ENCODE measurements around the gene ABCD4. TPM values are rescaled to one million over a fixed set of nuclear protein-coding genes. Genes with fewer than 3 reads are reported as not detected.

The ABCD4 gene
- total RNA-seq, 1 experiment from 2014 or later, result 30.6 TPM

DNA sequence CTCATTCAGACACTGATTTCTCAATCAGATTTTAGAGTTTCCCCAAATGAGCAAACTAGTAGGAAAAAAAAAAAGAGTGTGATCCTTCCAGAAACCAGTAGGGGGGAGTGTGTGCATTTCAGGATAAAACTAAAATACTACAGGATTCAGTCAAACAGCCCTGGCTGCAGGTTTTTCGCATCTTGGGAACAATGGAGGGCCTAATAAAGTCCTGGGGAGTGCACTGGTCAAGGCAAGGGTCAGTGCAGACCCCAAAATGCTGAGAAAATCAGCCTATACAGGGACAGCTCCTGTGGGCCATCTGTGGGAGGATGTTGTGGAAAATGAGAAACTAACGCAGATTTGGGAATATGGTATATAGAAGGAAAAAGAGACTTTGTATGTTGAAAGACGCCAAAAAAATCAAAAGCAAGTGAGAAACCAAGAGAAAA lies 22.2 kb upstream of the ABCD4 start:
- DNase-seq, result peak; percentile 16 to 66
- H3K36me3 ChIP-seq, result no peaks in the 10 kb centered on the region
- no peak overlapping the region for H3K4me3 ChIP-seq

DNA sequence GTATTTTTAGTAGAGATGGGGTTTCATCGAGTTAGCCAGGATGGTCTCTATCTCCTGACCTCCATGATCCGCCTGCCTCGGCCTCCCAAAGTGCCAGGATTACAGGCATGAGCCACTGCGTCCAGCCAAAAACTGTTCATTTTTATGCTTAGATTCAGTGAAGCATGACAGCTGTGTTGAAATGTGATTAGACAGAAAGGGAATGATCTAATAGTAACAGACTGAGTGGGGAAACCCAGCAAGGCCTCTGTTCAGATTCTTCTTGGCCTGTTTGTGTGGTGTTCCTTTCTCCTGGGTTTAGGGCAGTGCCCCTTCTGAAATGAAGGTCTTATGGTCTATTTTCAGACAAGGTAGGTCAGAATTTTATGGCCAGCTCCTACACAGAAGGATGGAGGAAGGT lies 11.8 kb upstream of the ABCD4 start:
- no peak overlapping the region for H3K27ac ChIP-seq
- DNase-seq, result no peak

More for the DNA sequence above, 22.2 kb upstream of the ABCD4 start:
- H3K27me3 ChIP-seq, result no peaks in the 10 kb centered on the region
- no peaks in the 10 kb centered on the region for H3K9me3 ChIP-seq (replicated peaks)
- no peak overlapping the region for H3K27ac ChIP-seq
- peaks cover 12% of the 10 kb centered on the region for H3K4me1 ChIP-seq

DNA sequence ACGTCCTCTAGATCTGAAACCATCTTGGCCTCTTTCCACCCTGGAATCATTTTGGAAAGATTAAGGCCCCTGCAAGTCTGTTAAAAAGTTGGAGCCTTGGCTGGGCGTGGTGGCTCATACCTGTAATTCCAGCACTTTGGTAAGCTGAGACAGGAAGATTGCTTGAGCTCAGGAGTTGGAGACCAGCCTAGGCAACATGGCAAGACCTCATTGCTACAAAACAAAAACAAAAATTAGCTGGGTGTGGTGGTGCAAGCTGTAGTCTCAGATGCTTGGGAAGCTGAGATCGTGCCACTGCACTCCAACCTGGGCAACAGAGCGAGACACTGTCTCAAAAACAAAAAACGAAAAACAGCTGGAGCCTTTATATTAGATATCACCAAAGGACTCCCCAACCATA lies 10.9 kb upstream of the ABCD4 start:
- Histone ChIP-seq H3K4me1 (no peaks in the 10 kb centered on the region), H3K36me3 (no peaks in the 10 kb centered on the region), H3K27ac (no peak overlapping the region), H3K9me3 (replicated peaks) (no peaks in the 10 kb centered on the region), H3K4me3 (no peak overlapping the region), H3K27me3 (no peaks in the 10 kb centered on the region; the same call in 1 of the 2 replicates)
- no peak for DNase-seq

More for the DNA sequence above, 11.8 kb upstream of the ABCD4 start:
- no peaks in the 10 kb centered on the region for H3K36me3 ChIP-seq
- H3K9me3 ChIP-seq (replicated peaks), result 0 out of 2 replicates have a peak, but pooled peaks cover 2% of the 10 kb centered on the region
- no peak overlapping the region for H3K4me3 ChIP-seq
- H3K27me3 ChIP-seq, result no peaks in the 10 kb centered on the region; the same call in 1 of the 2 replicates
- no peaks in the 10 kb centered on the region for H3K4me1 ChIP-seq

DNA sequence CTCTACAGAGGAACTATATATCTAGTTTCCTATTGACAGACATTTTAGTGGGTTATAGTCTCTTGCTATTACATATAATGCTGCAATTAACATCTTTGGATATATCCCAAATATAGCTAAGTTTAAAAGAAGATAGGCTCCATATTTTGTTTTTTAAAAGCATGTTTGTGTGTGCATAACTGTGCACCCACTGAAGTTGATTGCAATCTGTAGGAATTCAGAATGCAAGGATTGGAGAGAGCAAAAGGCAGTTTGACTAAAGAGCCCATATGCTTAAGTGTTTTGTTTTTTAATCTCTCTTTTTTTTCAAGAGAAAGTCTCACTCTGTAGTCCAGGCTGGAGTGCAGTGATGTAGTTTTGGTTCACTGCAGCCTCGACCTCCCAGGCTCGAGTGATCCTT lies 9.4 kb upstream of the ABCD4 start:
- Histone ChIP-seq H3K9me3 (replicated peaks) (no peaks in the 10 kb centered on the region), H3K27me3 (no peaks in the 10 kb centered on the region; the same call in 1 of the 2 replicates), H3K27ac (no peak overlapping the region), H3K4me1 (no peaks in the 10 kb centered on the region), H3K36me3 (no peaks in the 10 kb centered on the region), H3K4me3 (no peak overlapping the region)
- no peak for DNase-seq

DNA sequence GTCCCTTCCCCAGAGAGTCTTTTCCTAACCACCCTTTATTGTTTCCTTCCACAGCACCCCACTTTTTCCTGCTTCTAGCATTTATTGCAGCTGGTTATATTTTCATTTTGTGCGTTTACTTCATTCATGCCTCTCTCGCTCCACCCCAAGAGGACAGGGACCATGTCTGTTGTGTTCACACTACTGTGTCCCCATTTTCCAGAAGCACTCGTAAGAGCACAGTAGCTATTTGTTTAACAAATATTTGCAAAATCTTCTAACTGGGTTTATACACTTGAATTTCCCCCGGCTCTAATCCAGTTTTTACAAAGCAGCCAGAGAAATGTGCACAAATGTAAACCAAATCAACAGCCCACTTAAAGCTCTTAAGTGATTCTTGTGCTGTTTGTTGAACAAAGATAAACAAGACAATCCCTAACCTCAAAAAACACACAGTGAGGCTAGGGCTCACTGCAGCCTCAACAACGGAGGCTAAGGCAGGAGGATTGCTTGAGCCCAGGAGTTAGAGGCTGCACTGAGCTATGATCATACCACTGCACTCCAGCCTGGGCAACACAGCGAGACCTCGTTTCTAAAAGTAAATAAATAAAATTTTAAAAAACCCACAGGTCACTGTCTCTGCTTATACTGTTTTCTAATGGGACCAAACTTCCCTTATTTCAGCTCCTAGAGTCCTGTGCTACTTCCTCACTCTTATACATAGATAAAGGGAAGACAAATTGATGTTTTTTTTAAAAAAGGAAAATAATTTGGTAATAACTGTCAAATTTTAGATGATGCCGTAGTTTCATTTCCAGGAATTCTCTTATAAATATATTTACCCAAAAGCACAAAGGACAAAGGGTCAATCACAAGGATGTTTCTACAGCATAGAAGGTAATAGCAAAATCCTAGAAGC lies 6.6 kb upstream of the ABCD4 start:
- Histone ChIP-seq H3K27ac (no peak overlapping the region), H3K36me3 (no peaks in the 10 kb centered on the region), H3K9me3 (replicated peaks) (no peaks in the 10 kb centered on the region), H3K4me3 (no peak overlapping the region), H3K4me1 (no peaks in the 10 kb centered on the region), H3K27me3 (no peaks in the 10 kb centered on the region; the same call in 1 of the 2 replicates)
- no peak for DNase-seq

DNA sequence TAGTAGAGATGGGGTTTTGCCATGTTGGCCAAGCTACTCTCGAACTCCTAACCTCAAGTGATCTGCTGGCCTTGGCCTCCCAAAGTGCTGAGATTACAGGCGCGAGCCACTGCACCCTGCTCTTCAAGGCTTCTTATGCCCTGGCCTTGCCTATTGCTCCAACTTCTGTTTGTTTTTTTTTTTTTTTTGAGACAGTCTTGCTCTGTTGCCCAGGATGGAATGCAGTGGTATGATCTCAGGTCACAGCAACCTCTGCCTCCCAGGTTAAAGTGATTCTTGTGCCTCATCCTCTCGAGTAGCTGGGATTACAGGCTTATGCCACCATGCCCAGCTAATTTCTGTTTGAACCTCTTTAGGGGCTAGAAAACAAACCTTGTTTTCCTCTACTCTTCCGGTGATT lies 6.0 kb upstream of the ABCD4 start:
- H3K9me3 ChIP-seq (replicated peaks), result no peaks in the 10 kb centered on the region
- no peaks in the 10 kb centered on the region for H3K36me3 ChIP-seq
- H3K27me3 ChIP-seq, result no peaks in the 10 kb centered on the region; the same call in 1 of the 2 replicates
- no peak overlapping the region for H3K4me3 ChIP-seq
- H3K27ac ChIP-seq, result no peak overlapping the region
- no peak for DNase-seq
- H3K4me1 ChIP-seq, result no peaks in the 10 kb centered on the region

DNA sequence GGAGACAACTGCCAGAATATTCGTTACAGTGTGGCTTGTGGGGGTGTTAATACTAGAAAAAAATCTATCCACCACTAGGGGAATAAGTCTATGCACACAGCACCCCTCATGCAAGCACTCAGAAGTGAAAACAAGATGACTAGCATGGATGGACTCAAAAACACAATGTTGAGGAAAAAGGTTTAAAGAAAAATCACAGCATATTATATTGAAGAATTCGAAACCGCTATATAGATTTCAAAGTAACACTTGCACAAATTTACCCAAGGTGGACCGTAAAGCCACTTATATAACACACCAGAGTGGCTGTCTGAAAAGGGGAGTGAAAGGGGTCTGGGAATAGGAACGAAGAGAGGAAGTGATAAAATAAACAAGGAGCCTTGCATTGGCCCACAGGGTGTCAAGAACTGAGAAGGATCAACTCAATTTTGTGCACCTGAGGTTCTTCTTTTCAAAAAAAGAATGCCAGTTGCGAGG lies 544 bp downstream of the ABCD4 start:
- peak in 1 of 2 experiments; percentile 44 for DNase-seq
- H3K27me3 ChIP-seq, result no peaks in the 10 kb centered on the region
- H3K27ac ChIP-seq, result peak overlapping the region; percentile 43
- H3K4me3 ChIP-seq, result peak overlapping the region; percentile 70
- H3K4me1 ChIP-seq, result no peaks in the 10 kb centered on the region
- H3K9me3 ChIP-seq (replicated peaks), result no peaks in the 10 kb centered on the region
- H3K36me3 ChIP-seq, result peaks cover 9% of the 10 kb centered on the region

DNA sequence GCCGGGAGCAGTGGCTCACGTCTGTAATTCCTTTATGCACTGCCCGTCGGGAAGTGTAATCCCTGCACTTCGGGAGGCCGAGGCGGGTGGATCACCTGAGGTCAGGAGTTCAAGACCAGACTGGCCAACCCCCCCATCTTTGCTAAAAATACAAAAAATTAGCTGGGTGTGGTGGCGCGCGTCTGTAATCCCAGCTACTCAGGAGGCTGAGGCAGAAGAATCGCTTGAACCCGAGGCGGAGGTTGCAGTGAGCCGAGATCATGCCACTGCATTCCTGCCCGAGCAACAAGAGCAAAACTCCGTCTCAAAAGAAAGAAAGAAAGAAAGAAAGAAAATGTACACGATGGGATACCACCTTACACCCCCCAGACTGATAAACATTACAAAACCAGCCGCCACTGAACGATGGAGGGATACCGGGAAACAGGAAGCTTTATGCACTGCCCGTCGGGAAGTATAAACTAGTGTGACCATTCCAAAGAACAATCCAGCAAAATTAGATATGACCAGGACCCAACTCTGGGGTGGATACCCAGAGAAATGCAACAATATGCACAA lies 1.1 kb downstream of the ABCD4 start:
- Histone ChIP-seq H3K9me3 (replicated peaks) (no peaks in the 10 kb centered on the region), H3K27me3 (no peaks in the 10 kb centered on the region), H3K4me1 (no peaks in the 10 kb centered on the region), H3K27ac (no peak overlapping the region), H3K4me3 (peak overlapping the region; percentile 70), H3K36me3 (peaks cover 9% of the 10 kb centered on the region)
- DNase-seq, result no peak

DNA sequence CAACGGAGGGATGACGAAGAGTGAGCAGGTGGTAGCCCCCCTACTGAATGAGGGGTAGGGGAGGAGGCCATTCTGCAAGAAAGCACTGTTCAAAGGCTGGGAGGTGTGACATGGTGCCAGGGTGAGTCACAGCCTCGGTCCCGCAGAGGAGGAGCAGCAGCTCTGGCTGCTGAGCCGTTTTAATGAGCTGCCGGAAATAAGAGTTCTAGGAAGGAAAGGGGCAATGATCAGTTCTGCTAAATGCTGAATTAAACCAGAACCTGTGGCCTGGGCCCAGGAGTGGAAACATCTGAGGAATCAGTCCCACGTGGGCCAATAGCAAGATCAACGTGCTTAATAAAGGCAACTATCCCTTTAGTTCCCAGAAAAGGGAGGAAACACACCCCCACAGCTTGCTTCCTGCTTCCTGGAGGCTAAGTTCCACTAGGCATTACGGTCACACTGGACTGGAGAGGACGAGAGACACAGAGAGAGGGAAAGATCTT lies 3.6 kb downstream of the ABCD4 start:
- Histone ChIP-seq H3K27ac (no peak overlapping the region), H3K4me3 (no peak overlapping the region)

DNA sequence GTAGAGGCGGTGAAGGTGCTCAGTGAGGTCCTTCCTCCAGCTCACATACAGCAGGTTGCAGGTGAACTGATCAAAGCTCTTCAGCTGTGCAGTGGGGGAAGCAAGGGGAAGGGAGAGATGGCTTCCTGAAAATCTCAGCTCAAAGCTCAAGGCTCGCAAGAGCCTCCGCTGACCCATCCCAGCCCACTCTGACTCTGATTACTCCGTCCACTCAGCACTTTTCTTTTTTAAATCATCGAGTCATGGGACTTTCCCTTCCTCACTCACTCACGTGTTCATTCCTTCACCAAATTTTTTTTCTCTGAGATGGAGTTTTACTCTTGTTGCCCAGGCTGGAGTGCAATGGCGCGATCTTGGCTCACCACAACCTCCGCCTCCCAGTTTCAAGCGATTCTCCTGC lies 4.7 kb downstream of the ABCD4 start:
- DNase-seq, result no peak
- H3K27ac ChIP-seq, result no peak overlapping the region
- H3K36me3 ChIP-seq, result peaks cover 14% of the 10 kb centered on the region
- H3K27me3 ChIP-seq, result no peaks in the 10 kb centered on the region
- H3K4me3 ChIP-seq, result no peak overlapping the region
- H3K4me1 ChIP-seq, result no peaks in the 10 kb centered on the region
- H3K9me3 ChIP-seq (replicated peaks), result no peaks in the 10 kb centered on the region

More for the DNA sequence above, 3.6 kb downstream of the ABCD4 start:
- no peaks in the 10 kb centered on the region for H3K4me1 ChIP-seq
- H3K36me3 ChIP-seq, result peaks cover 14% of the 10 kb centered on the region
- no peaks in the 10 kb centered on the region for H3K27me3 ChIP-seq
- H3K9me3 ChIP-seq (replicated peaks), result no peaks in the 10 kb centered on the region
- no peak for DNase-seq

DNA sequence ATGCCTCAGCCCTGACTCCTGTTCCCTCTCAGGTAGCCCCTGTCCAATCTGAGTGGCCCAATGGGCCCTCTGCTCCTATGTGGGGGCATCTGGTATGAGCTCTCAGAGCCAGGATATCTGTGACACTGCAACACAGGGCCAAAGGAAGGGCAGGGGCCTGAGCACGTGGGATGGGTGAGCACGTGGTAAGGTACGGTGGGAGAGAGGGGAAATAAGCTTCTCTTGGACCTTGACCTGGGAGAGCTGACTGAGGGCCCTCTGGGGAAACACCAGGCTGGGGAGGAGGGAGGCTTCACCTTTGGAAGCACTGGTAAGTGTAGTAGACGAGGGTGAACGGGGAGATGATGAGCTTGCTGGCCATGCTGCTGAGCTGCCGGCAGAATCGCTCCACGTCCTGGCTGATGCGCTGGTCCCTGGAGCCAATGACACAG lies 6.7 kb downstream of the ABCD4 start:
- Histone ChIP-seq H3K36me3 (peaks cover 27% of the 10 kb centered on the region), H3K4me3 (no peak overlapping the region), H3K27me3 (no peaks in the 10 kb centered on the region), H3K9me3 (replicated peaks) (no peaks in the 10 kb centered on the region), H3K27ac (no peak overlapping the region), H3K4me1 (no peaks in the 10 kb centered on the region)
- DNase-seq, result no peak

DNA sequence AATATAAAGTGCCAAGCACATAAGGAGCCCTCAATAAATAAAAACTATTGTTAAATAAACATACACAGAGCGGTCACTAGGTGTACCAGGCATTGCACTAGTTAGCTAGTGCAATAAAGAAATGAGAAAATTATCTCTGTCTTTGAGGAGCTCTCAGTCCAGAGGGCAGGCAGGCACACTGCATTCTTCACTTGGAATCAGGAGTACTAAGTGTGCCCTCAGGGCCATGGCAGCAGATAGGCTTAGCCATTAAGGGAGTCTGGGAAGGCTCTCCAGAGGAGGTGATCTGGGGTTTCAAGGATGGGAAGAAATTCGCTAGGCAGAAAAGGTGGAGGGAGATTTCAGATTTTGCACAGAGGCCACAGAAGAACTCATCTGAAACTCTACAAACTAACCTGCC lies 9.1 kb downstream of the ABCD4 start:
- peaks cover 26% of the 10 kb centered on the region for H3K36me3 ChIP-seq

DNA sequence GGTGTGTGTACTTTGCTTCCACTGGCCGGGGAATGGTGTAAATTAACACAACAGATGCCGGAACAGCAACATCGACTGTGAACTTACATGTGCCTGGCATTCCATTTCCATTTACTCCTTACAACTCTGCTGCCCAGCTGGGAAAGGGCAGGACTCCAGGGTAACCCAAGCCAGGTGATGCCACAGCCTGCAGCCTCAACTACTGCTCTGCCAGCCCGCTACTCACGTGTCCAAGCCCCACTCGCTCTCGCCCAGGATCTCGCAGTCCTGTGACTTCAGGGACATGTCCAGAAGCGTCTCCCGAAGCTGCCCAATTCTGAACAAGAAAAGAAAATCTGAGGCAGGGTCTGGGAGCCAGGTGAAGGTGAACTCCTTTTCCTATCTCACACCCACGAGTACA lies 10.7 kb downstream of the ABCD4 start:
- Histone ChIP-seq H3K27ac (no peak overlapping the region), H3K27me3 (no peaks in the 10 kb centered on the region), H3K4me3 (no peak overlapping the region), H3K4me1 (no peaks in the 10 kb centered on the region), H3K9me3 (replicated peaks) (no peaks in the 10 kb centered on the region), H3K36me3 (peaks cover 23% of the 10 kb centered on the region)
- no peak for DNase-seq

More for the DNA sequence above, 9.1 kb downstream of the ABCD4 start:
- H3K27me3 ChIP-seq, result no peaks in the 10 kb centered on the region
- no peaks in the 10 kb centered on the region for H3K4me1 ChIP-seq
- DNase-seq, result no peak
- H3K27ac ChIP-seq, result no peak overlapping the region
- no peaks in the 10 kb centered on the region for H3K9me3 ChIP-seq (replicated peaks)
- no peak overlapping the region for H3K4me3 ChIP-seq

DNA sequence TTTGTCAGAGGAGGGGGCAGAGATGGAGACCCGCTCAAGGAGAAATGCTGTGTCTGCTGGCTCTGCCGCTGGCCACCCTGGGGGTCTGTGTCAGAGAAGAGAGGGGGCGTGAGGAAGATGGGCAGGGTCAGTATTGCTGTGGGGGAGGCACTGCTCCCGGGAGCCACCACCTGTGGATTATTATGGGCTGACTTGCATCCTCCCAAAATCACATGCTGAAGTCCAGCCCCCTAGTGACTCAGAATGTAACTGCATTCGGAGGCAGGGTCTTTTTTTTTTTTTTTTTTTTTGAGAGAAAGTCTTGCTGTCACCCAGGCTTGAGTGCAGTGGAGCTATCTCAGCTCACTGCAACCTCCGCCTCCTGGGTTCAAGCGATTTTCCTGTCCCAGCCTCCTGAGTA lies 12.3 kb downstream of the ABCD4 start:
- Histone ChIP-seq H3K4me3 (no peak overlapping the region), H3K36me3 (peaks cover 23% of the 10 kb centered on the region), H3K27ac (no peak overlapping the region), H3K9me3 (replicated peaks) (no peaks in the 10 kb centered on the region), H3K4me1 (no peaks in the 10 kb centered on the region), H3K27me3 (no peaks in the 10 kb centered on the region)
- DNase-seq, result peak; percentile 30 to 42

DNA sequence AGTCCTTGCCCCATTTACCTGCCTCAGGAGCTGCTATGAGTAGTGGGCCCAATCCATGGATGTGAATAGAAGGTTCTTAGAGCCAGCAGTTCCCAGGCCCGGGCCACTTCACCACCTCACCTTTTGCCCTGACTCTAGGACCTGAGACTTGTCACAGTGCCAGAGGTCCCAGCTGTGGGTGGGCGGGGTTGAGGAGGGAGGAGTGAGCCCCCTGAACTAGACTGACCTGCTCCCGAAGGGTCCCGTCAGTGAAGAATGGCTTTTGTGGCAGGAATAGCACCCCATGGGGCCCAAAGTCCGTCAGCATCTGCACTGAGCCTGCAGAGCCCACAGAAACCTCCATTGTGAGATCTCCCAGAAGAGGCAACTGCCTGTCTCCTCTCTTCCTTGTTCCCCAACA lies 12.9 kb downstream of the ABCD4 start:
- no peak for DNase-seq
- Histone ChIP-seq H3K4me1 (no peaks in the 10 kb centered on the region), H3K4me3 (no peak overlapping the region), H3K36me3 (peaks cover 23% of the 10 kb centered on the region), H3K27me3 (no peaks in the 10 kb centered on the region), H3K9me3 (replicated peaks) (no peaks in the 10 kb centered on the region), H3K27ac (no peak overlapping the region)
